H9 (cell line): ENCODE data around the gene CCDC102A. TPM values are rescaled to one million over a fixed set of nuclear protein-coding genes. Genes with fewer than 3 reads are reported as not detected.
"Not testable (repeated sequence)": the region's sequence is repeated elsewhere in the genome, so short reads cannot be mapped to it uniquely, and the experiment has no call there.

Experiments
- DNase-seq: peaks from one replicate; pipeline ENCODE4 v3.0.0-alpha.2; 2017
- H2AFZ ChIP-seq: one replicate; pipeline ENCODE4 v1.6.1; 2013; ENCODE audit warnings: mild to moderate bottlenecking, low read length, control low read depth, moderate library complexity
- H2AK5ac ChIP-seq: 2 replicates; pipeline ENCODE4 v1.6.1; 2013; ENCODE audit warnings: low read length, control low read depth, mixed read lengths; ENCODE audit not compliant: insufficient read length
- H2BK120ac ChIP-seq: one replicate; pipeline ENCODE4 v1.6.1; 2013; ENCODE audit warnings: low read depth, mild to moderate bottlenecking, low read length, control low read depth, inconsistent platforms; ENCODE audit not compliant: poor library complexity, severe bottlenecking
- H2BK12ac ChIP-seq: 2 replicates; pipeline ENCODE4 v1.6.1; 2013; ENCODE audit warnings: low read length, control low read depth, mixed read lengths, low read depth; ENCODE audit not compliant: insufficient read length
- H2BK15ac ChIP-seq: 2 replicates; pipeline ENCODE4 v1.6.1; 2013; ENCODE audit warnings: low read depth, low read length, control low read depth
- H2BK20ac ChIP-seq: one replicate; pipeline ENCODE4 v1.6.1; 2013; ENCODE audit warnings: low read depth, mild to moderate bottlenecking, low read length, control low read depth, inconsistent platforms; ENCODE audit not compliant: poor library complexity, severe bottlenecking
- H2BK5ac ChIP-seq: 2 replicates; pipeline ENCODE4 v1.6.1; 2013; ENCODE audit warnings: low read length, control low read depth, mixed read lengths; ENCODE audit not compliant: insufficient read length
- H3K14ac ChIP-seq: 2 replicates; pipeline ENCODE4 v1.6.1; 2013; ENCODE audit warnings: low read length, control low read depth; ENCODE audit not compliant: insufficient read depth
- H3K18ac ChIP-seq: 2 replicates; pipeline ENCODE4 v1.6.1; 2013; ENCODE audit warnings: low read depth, mild to moderate bottlenecking, mixed read lengths, low read length, control low read depth; ENCODE audit not compliant: insufficient read length
- H3K23ac ChIP-seq: 2 replicates; pipeline ENCODE4 v1.6.1; 2013; ENCODE audit warnings: low read length, control low read depth, mixed read lengths, low read depth; ENCODE audit not compliant: insufficient read length
- H3K23me2 ChIP-seq: 2 replicates; pipeline ENCODE4 v1.6.1; 2013; ENCODE audit warnings: low read depth, mild to moderate bottlenecking, mixed read lengths, low read length, control low read depth; ENCODE audit not compliant: insufficient read length, poor library complexity, severe bottlenecking
- H3K27ac ChIP-seq: 2 replicates; pipeline ENCODE4 v1.5.1; 2013; ENCODE audit warnings: low read length, control low read depth, mixed read lengths, low read depth; ENCODE audit not compliant: insufficient read length
- H3K27me3 ChIP-seq: 2 replicates; pipeline ENCODE4 v1.6.1; 2013; ENCODE audit warnings: low read length, control low read depth, inconsistent platforms; ENCODE audit not compliant: insufficient read depth
- H3K4ac ChIP-seq: 2 replicates; pipeline ENCODE4 v1.6.1; 2013; ENCODE audit warnings: low read depth, mild to moderate bottlenecking, control low read depth, inconsistent platforms, low read length, moderate library complexity
- H3K4me1 ChIP-seq: 2 replicates; pipeline ENCODE4 v1.6.1; 2013; ENCODE audit warnings: low read length, control low read depth, inconsistent platforms; ENCODE audit not compliant: insufficient read depth
- H3K4me2 ChIP-seq: 2 replicates; pipeline ENCODE4 v1.6.1; 2013; ENCODE audit warnings: low read length, control low read depth, mixed read lengths; ENCODE audit not compliant: insufficient read length, insufficient read depth
- H3K56ac ChIP-seq: 2 replicates; pipeline ENCODE4 v1.6.1; 2013; ENCODE audit warnings: low read depth, mild to moderate bottlenecking, mixed read lengths, low read length, control low read depth; ENCODE audit not compliant: insufficient read length
- H3K79me1 ChIP-seq: 2 replicates; pipeline ENCODE4 v1.6.1; 2013; ENCODE audit warnings: low read depth, mild to moderate bottlenecking, moderate library complexity, low read length, control low read depth, inconsistent platforms; ENCODE audit not compliant: insufficient read depth, poor library complexity, severe bottlenecking
- H3K79me2 ChIP-seq: 2 replicates; pipeline ENCODE4 v1.6.1; 2013; ENCODE audit warnings: low read length, control low read depth, inconsistent platforms; ENCODE audit not compliant: insufficient read depth
- H3K9ac ChIP-seq: 2 replicates; pipeline ENCODE4 v1.6.1; 2013; ENCODE audit warnings: low read length, control low read depth, mixed read lengths; ENCODE audit not compliant: insufficient read length; ENCODE audit errors: extremely low read depth
- H3K9me3 ChIP-seq: one replicate; pipeline ENCODE4 v1.6.1; 2013; ENCODE audit warnings: low read depth, low read length, inconsistent platforms; ENCODE audit not compliant: control insufficient read depth
- H3T11ph ChIP-seq: one replicate; pipeline ENCODE4 v1.6.1; 2013; ENCODE audit warnings: mild to moderate bottlenecking, low read length, control low read depth, inconsistent platforms
- H4K20me1 ChIP-seq: one replicate; pipeline ENCODE4 v1.6.1; 2013; ENCODE audit not compliant: control insufficient read depth, insufficient read length, insufficient read depth
- H4K5ac ChIP-seq: 2 replicates; pipeline ENCODE4 v1.6.1; 2013; ENCODE audit warnings: low read depth, mild to moderate bottlenecking, mixed read lengths, low read length, control low read depth; ENCODE audit not compliant: insufficient read length
- H4K8ac ChIP-seq: replicated peaks from 2 replicates; pipeline ENCODE4 v1.6.1; 2013; ENCODE audit warnings: low read length, control low read depth, mixed read lengths, low read depth; ENCODE audit not compliant: insufficient read length
- H4K91ac ChIP-seq: 2 replicates; pipeline ENCODE4 v1.6.1; 2013; ENCODE audit warnings: low read depth, mild to moderate bottlenecking, moderate library complexity, mixed read lengths, low read length, control low read depth; ENCODE audit not compliant: insufficient read length
- H3K27ac Mint-ChIP-seq, 3 experiments: 2 replicates in 2 of 3; 3 replicates in 1 of 3; pipeline ENCODE4 v1.8.0; 2020 to 2021; ENCODE audit warnings: mixed read lengths in 3 of 3, mild to moderate bottlenecking in 1 of 3, moderate library complexity in 1 of 3
- H3K27me3 Mint-ChIP-seq: 2 replicates; pipeline ENCODE4 v1.8.0; 2021; ENCODE audit warnings: low read depth, mild to moderate bottlenecking, moderate library complexity, mixed read lengths
- H3K36me3 Mint-ChIP-seq, 3 experiments: 2 replicates in 2 of 3; 3 replicates in 1 of 3; pipeline ENCODE4 v1.8.0; 2020 to 2021; ENCODE audit warnings: low read depth in 3 of 3, mixed read lengths in 3 of 3; ENCODE audit not compliant: insufficient read depth in 1 of 3
- H3K4me1 Mint-ChIP-seq, 2 experiments: 2 replicates each; pipeline ENCODE4 v1.8.0; 2020; ENCODE audit warnings: mixed read lengths in 2 of 2
- H3K4me3 Mint-ChIP-seq, 2 experiments: 2 replicates in 1 of 2; 3 replicates in 1 of 2; pipeline ENCODE4 v1.8.0; 2020 to 2021; ENCODE audit warnings: mild to moderate bottlenecking in 2 of 2, mixed read lengths in 2 of 2, moderate library complexity in 1 of 2
- H3K9me3 Mint-ChIP-seq, 2 experiments: 2 replicates in 1 of 2; 3 replicates in 1 of 2; pipeline ENCODE4 v1.8.0; 2020; ENCODE audit warnings: mild to moderate bottlenecking in 2 of 2, mixed read lengths in 2 of 2, moderate library complexity in 1 of 2
- WGBS: extraction: QIAGEN DNeasy Blood & Tissue Kit; methylation state at CpG from one replicate; pipeline ENCODE4 v1.1.7; 2013; ENCODE audit warnings: missing lambda C conversion rate, low lambda C conversion rate, mixed read lengths; ENCODE audit not compliant: insufficient read length; ENCODE audit errors: extremely low coverage; 5-methylcytosine and 5-hydroxymethylcytosine counted together
- total RNA-seq: library from RNA; stranded (reverse); gene quantifications from 2 replicates; pipeline ENCODE4 v1.2.1, GENCODE V29; 2021
- TF ChIP-seq, protein P1 (sequence below): fragments of 200-600 bp; sonication (generic); conservative IDR thresholded peaks from 3 replicates; pipeline ENCODE4 v1.8.0; 2021; ENCODE audit warnings: antibody characterized with exemption, mild to moderate bottlenecking

Gene CCDC102A
- total RNA-seq, 1 experiment from 2014 or later = 8.2 TPM

DNA sequence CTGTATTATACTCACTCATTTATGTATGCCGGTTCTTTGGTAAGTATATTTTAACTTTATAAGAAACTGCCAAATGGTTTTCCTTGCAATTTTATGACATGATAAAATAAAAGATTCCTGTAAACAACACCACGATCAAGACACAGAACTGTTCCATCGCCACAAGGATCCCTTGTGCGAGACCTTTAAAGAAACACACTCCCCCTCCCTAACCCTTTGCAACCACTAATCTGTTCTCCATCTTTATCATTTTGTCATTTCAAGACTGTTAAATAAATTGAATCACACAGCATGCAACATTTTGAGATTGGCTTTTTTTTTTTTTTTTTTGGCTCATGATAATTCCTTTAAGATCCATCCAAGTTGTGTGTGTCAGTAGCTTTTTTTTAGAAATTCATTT lies 12.0 kb upstream of the CCDC102A start:
- H3K9ac ChIP-seq = no peak overlapping the region
- no peak overlapping the region for H4K91ac ChIP-seq
- no peak overlapping the region for H3T11ph ChIP-seq
- H3K23ac ChIP-seq = no peak overlapping the region
- no peaks in the 10 kb centered on the region for H3K79me2 ChIP-seq
- H2BK12ac ChIP-seq = no peak overlapping the region
- Mint-ChIP-seq H3K4me1 (peaks cover 2 to 5% of the 10 kb centered on the region in 2 experiments; a peak in 2 of 4 replicates), H3K27me3 (peaks cover 24% of the 10 kb centered on the region), H3K4me3 (no peak overlapping the region), H3K36me3 (0 out of 7 replicates have a peak, but pooled peaks cover 0 to 4% (median 0%) of the 10 kb centered on the region in 3 experiments), H3K27ac (no peak overlapping the region), H3K9me3 (no peaks in the 10 kb centered on the region; a peak in 1 of 5 replicates)
- H2BK120ac ChIP-seq = no peak overlapping the region
- no peaks in the 10 kb centered on the region for H3K9me3 ChIP-seq
- WGBS = no CpG with 5 or more reads among the region's 4 CpGs
- H3K27me3 ChIP-seq = no peaks in the 10 kb centered on the region
- H2BK5ac ChIP-seq = no peak overlapping the region
- no peaks in the 10 kb centered on the region for H4K20me1 ChIP-seq
- H3K23me2 ChIP-seq = no peaks in the 10 kb centered on the region
- H4K5ac ChIP-seq = no peak overlapping the region
- H2AFZ ChIP-seq = no peak overlapping the region
- no peak overlapping the region for H3K18ac ChIP-seq
- no peak overlapping the region for H3K4me2 ChIP-seq
- no peaks in the 10 kb centered on the region for H3K79me1 ChIP-seq
- H2AK5ac ChIP-seq = no peak overlapping the region
- H4K8ac ChIP-seq = no peak overlapping the region
- H3K14ac ChIP-seq = no peak overlapping the region
- no peak overlapping the region for H2BK20ac ChIP-seq
- no peak for DNase-seq
- H2BK15ac ChIP-seq = no peak overlapping the region
- no peak overlapping the region for H3K56ac ChIP-seq
- TF ChIP-seq, protein P1, sequence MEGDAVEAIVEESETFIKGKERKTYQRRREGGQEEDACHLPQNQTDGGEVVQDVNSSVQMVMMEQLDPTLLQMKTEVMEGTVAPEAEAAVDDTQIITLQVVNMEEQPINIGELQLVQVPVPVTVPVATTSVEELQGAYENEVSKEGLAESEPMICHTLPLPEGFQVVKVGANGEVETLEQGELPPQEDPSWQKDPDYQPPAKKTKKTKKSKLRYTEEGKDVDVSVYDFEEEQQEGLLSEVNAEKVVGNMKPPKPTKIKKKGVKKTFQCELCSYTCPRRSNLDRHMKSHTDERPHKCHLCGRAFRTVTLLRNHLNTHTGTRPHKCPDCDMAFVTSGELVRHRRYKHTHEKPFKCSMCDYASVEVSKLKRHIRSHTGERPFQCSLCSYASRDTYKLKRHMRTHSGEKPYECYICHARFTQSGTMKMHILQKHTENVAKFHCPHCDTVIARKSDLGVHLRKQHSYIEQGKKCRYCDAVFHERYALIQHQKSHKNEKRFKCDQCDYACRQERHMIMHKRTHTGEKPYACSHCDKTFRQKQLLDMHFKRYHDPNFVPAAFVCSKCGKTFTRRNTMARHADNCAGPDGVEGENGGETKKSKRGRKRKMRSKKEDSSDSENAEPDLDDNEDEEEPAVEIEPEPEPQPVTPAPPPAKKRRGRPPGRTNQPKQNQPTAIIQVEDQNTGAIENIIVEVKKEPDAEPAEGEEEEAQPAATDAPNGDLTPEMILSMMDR = no peak
- H3K27ac ChIP-seq = no peak overlapping the region
- no peak overlapping the region for H3K4ac ChIP-seq
- no peaks in the 10 kb centered on the region for H3K4me1 ChIP-seq

DNA sequence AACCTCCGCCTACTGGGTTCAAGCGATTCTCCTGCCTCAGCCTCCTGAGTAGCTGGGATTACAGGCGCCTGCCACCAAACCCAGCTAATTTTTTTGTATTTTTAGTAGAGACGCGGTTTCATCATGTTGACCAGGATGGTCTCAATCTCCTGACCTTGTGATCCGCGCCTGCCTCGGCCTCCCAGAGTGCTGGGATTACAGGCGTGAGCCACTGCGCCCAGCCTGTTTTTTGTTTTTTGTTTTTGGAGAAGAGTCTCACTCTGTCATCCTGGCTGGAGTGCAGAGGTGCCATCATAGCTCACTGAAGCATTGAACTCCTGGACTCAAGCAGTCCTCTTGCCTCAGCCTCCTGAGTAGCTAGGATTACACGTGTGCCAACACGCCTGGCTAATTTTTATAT lies 11.2 kb upstream of the CCDC102A start:
- not testable (repeated sequence) for H4K20me1 ChIP-seq, H4K91ac ChIP-seq, H3K27me3 ChIP-seq, H3K18ac ChIP-seq, H3K79me1 ChIP-seq, H3K4ac ChIP-seq, H2BK12ac ChIP-seq, H4K5ac ChIP-seq, H2AK5ac ChIP-seq, H3T11ph ChIP-seq, H3K14ac ChIP-seq, H3K23me2 ChIP-seq, H3K79me2 ChIP-seq, H2BK15ac ChIP-seq, H3K9ac ChIP-seq, H3K9me3 ChIP-seq, H3K4me3 Mint-ChIP-seq, H3K23ac ChIP-seq, H2BK5ac ChIP-seq, H3K4me1 Mint-ChIP-seq, H3K4me1 ChIP-seq, H3K9me3 Mint-ChIP-seq, H4K8ac ChIP-seq, H3K56ac ChIP-seq, DNase-seq, H2BK20ac ChIP-seq, H3K4me2 ChIP-seq, H2AFZ ChIP-seq, H3K27ac ChIP-seq, H3K36me3 Mint-ChIP-seq, H2BK120ac ChIP-seq
- Mint-ChIP-seq H3K27ac (0 out of 7 replicates have a peak overlapping the region, but pooled peaks of 1 of the 3 experiments have one; percentile 31), H3K27me3 (peaks cover 30% of the 10 kb centered on the region)
- no CpG with 5 or more reads among the region's 12 CpGs for WGBS
